Osteocyte (in vitro differentiated cells): Measurements from ENCODE around the gene KRTAP10-6. TPM values are rescaled to one million over a fixed set of nuclear protein-coding genes. Genes with fewer than 3 reads are reported as not detected.

Experiments used
- DNase-seq: peaks from one replicate; pipeline ENCODE4 v3.0.0; 2021; ENCODE audit warnings: mixed read lengths; ENCODE audit not compliant: unreplicated experiment; ENCODE audit errors: extremely low spot score
- H3K27ac Mint-ChIP-seq: one replicate; pipeline ENCODE4 v1.8.0; 2021; ENCODE audit warnings: mild to moderate bottlenecking, mixed read lengths; ENCODE audit not compliant: unreplicated experiment
- H3K27me3 Mint-ChIP-seq: one replicate; pipeline ENCODE4 v1.8.0; 2021; ENCODE audit warnings: mixed read lengths; ENCODE audit not compliant: unreplicated experiment
- H3K36me3 Mint-ChIP-seq: one replicate; pipeline ENCODE4 v1.8.0; 2021; ENCODE audit warnings: mixed read lengths; ENCODE audit not compliant: unreplicated experiment
- H3K4me1 Mint-ChIP-seq: one replicate; pipeline ENCODE4 v1.8.0; 2021; ENCODE audit warnings: mixed read lengths; ENCODE audit not compliant: unreplicated experiment
- H3K4me3 Mint-ChIP-seq: one replicate; pipeline ENCODE4 v1.8.0; 2021; ENCODE audit warnings: mild to moderate bottlenecking, moderate library complexity, mixed read lengths; ENCODE audit not compliant: unreplicated experiment
- H3K9me3 Mint-ChIP-seq: one replicate; pipeline ENCODE4 v1.8.0; 2021; ENCODE audit warnings: mixed read lengths; ENCODE audit not compliant: unreplicated experiment
- total RNA-seq: library from RNA; stranded (reverse); gene quantifications from 2 replicates; pipeline ENCODE4 v1.2.1, GENCODE V29; 2021
- TF ChIP-seq, protein P1 (sequence below): fragments of 200-600 bp; sonication (generic); IDR thresholded peaks from 2 replicates; pipeline ENCODE4 v1.5.0; 2021; ENCODE audit warnings: antibody characterized with exemption, mild to moderate bottlenecking, moderate library complexity

Gene KRTAP10-6
- total RNA-seq, 1 donor from 2014 or later: not detected

DNA sequence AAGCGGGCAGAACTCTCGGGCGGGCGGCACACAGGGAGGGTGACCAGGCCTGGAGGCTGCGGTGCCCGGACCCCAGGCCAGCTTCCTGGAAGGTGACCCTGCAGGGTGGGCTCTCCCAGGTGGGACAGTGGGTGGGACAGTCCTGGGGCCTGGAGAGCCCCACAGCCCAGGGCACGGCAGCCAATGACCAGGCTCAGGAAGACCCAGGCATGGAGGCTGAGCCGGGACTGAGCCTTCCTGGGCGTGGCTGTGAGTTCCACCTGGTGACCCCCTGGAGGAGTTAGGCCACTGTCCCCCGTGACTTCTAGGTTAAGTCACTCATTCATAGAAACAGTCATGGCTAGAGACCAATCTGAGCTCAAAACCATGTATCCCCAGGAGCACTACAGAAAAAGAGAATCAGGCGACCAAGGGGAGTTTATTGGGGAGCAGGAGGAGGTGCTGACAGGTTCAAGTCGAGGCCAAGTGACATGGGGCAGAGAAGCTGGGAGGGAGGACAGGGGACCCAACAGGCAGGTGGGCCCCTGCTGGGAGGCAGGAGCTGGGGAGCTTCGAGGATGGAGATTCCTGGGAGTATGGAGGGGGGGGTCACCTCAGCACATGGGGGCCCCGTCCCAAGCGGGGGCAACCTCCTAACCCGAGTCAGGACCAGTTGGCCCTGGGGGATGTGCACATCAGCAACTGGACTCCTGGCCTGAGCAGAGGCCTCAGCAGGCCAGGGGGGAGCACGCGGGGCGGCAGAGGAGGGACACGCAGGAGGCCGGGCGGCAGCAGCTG, 13.1 kb downstream of the KRTAP10-6 start:
- Mint-ChIP-seq H3K9me3 (peaks cover 26% of the 10 kb centered on the region), H3K27me3 (peaks cover 13% of the 10 kb centered on the region), H3K4me3 (no peak overlapping the region), H3K36me3 (no peaks in the 10 kb centered on the region), H3K27ac (no peak overlapping the region), H3K4me1 (peaks cover 3% of the 10 kb centered on the region)
- TF ChIP-seq, protein P1, sequence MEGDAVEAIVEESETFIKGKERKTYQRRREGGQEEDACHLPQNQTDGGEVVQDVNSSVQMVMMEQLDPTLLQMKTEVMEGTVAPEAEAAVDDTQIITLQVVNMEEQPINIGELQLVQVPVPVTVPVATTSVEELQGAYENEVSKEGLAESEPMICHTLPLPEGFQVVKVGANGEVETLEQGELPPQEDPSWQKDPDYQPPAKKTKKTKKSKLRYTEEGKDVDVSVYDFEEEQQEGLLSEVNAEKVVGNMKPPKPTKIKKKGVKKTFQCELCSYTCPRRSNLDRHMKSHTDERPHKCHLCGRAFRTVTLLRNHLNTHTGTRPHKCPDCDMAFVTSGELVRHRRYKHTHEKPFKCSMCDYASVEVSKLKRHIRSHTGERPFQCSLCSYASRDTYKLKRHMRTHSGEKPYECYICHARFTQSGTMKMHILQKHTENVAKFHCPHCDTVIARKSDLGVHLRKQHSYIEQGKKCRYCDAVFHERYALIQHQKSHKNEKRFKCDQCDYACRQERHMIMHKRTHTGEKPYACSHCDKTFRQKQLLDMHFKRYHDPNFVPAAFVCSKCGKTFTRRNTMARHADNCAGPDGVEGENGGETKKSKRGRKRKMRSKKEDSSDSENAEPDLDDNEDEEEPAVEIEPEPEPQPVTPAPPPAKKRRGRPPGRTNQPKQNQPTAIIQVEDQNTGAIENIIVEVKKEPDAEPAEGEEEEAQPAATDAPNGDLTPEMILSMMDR: no peak
- peak; percentile 79 for DNase-seq

DNA sequence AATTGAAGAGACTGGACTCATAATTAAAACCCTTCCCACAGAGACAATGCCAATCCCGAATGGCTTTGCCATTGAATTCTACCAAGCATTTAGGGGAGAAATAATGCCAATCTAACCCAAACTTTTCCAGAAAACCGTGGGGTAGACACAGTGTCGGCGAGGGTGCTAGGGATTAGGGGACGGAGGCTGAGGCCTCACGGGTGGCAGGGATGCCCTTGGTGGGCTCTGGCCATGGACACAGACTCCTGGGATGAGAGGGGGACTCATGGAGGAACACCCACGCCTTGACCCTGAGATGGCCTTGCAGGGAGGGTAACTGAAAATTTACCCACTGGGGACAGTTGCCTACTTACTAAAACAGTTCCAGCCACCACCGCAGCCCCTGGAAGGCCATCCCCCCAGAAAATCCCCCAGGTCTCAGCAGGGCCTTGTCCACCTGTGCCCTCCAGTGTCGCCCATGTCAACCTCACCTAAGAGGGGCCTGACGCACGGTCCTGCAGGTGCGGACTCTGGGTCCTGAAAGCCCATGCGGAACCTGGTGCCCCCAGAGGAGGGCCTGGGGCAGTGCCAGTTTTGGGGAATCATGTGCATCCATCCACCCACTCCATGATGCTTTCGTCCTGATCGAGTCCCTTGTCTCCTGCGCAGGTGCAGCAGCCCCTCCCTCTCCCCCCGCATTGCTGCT, 13.8 kb downstream of the KRTAP10-6 start:
- Mint-ChIP-seq H3K4me1 (peaks cover 3% of the 10 kb centered on the region), H3K27ac (no peak overlapping the region), H3K27me3 (peaks cover 7% of the 10 kb centered on the region), H3K36me3 (no peaks in the 10 kb centered on the region), H3K9me3 (peaks cover 26% of the 10 kb centered on the region), H3K4me3 (no peak overlapping the region)
- peak; percentile 73 for DNase-seq
- TF ChIP-seq, protein P1: no peak

DNA sequence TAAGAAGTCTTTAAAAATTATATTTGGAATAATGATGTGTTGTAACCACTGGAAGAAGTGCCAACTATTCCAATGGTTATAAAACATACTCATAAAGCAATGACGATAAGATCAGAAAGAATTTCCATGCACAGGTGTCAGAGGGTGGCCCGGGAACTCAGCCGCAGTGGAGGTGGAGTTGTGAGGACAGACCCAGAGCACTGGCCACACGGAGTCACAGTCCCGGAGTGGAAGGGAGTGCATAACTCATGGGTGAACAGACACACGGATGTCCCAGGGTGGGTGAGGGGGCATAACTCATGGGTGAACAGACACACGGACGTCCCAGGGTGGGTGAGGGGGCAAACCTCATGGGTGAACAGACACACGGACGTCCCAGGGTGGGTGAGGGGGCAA, 16.3 kb downstream of the KRTAP10-6 start:
- TF ChIP-seq, protein P1: no peak
- no peaks in the 10 kb centered on the region for H3K36me3 Mint-ChIP-seq
- DNase-seq: no peak
- H3K9me3 Mint-ChIP-seq: peaks cover 22% of the 10 kb centered on the region
- no peaks in the 10 kb centered on the region for H3K4me1 Mint-ChIP-seq
- H3K27me3 Mint-ChIP-seq: no peaks in the 10 kb centered on the region
- H3K4me3 Mint-ChIP-seq: no peak overlapping the region
- H3K27ac Mint-ChIP-seq: no peak overlapping the region

DNA sequence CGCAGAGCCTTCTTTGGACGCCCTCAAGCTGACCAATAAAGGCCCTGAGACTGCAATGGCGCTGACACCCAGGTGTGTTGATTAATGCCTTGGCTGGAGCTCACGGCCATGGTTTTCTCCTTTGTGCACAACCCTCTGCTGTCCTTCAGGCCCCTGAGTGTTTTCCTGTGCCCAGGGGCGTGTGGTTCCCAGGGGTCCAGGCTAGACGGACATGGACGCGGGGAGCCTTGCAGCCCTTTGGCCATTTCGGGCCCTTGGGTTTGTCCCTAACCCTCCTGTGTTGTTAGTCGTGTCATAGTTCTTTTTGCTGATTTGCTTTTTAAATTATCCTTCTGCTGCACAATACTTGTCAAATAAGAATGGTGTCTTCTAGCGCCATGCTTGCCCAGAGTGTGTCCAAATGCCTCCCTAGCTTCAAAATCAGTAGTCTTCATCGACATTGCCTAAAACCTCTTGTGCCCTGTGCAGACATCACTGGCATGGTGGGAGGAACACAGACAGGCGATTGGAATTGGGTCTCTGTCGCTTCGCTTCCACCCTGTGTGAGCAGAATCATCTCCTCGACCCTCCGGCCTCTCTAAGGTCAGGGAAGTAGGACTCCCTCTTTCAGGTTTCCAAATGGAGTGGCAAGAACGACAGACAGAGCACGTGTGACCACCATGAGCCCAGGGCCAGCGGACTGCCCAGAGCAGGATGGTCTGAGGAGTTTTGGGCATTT, 16.8 kb downstream of the KRTAP10-6 start:
- H3K27ac Mint-ChIP-seq: no peak overlapping the region
- peaks cover 24% of the 10 kb centered on the region for H3K9me3 Mint-ChIP-seq
- H3K27me3 Mint-ChIP-seq: no peaks in the 10 kb centered on the region
- H3K4me3 Mint-ChIP-seq: no peak overlapping the region
- no peak for DNase-seq
- no peaks in the 10 kb centered on the region for H3K4me1 Mint-ChIP-seq
- H3K36me3 Mint-ChIP-seq: no peaks in the 10 kb centered on the region
- TF ChIP-seq, protein P1: no peak
